Calu3 (cell line): ENCODE measurements around the gene PDHA1. TPM values are rescaled to one million over a fixed set of nuclear protein-coding genes. Genes with fewer than 3 reads are reported as not detected.
A peak's percentile ranks its signal among the peaks of the same experiment; 100 is the strongest.

Source experiments
- BruUV-seq: library from RNA; stranded (reverse); fragments of 400-500 nt; replicated peaks from 2 replicates; lab custom pipeline; 2021; lab: Mats Ljungman, UMichigan
- CTCF ChIA-PET: fragments of 300-600 bp; sonication (Branson Sonifier 250); formaldehyde crosslinking; loops from one replicate; lab custom pipeline; 2022; ENCODE audit warnings: antibody characterized with exemption; lab: Charles Lee
- DNase-seq: peaks from one replicate; pipeline ENCODE4 v3.0.0; 2022
- H3K27ac Mint-ChIP-seq: one replicate; pipeline ENCODE4 v1.8.0; 2022; ENCODE audit warnings: mixed read lengths; ENCODE audit not compliant: unreplicated experiment
- H3K27me3 Mint-ChIP-seq: one replicate; pipeline ENCODE4 v1.8.0; 2022; ENCODE audit warnings: mixed read lengths; ENCODE audit not compliant: unreplicated experiment
- H3K36me3 Mint-ChIP-seq: one replicate; pipeline ENCODE4 v1.8.0; 2022; ENCODE audit warnings: mild to moderate bottlenecking, moderate library complexity, mixed read lengths; ENCODE audit not compliant: insufficient read depth, unreplicated experiment
- H3K4me1 Mint-ChIP-seq: one replicate; pipeline ENCODE4 v1.8.0; 2022; ENCODE audit warnings: mild to moderate bottlenecking, low read depth, mixed read lengths; ENCODE audit not compliant: unreplicated experiment
- H3K4me3 Mint-ChIP-seq: one replicate; pipeline ENCODE4 v1.8.0; 2022; ENCODE audit warnings: mild to moderate bottlenecking, low read depth, moderate library complexity, mixed read lengths; ENCODE audit not compliant: unreplicated experiment
- H3K9me3 Mint-ChIP-seq: one replicate; pipeline ENCODE4 v1.8.0; 2022; ENCODE audit warnings: low read depth, mixed read lengths; ENCODE audit not compliant: unreplicated experiment
- intact Hi-C: fragments of 100-400 bp; cut with micrococcal nuclease; formaldehyde crosslinking; loops from one replicate; pipeline ENCODE4 v1.10.0; 2022; ENCODE audit not compliant: unreplicated experiment
- total RNA-seq: library from RNA; stranded (reverse); gene quantifications from 2 replicates; pipeline ENCODE4 v1.2.3, GENCODE V29; 2022
- TF ChIP-seq, protein P1 (sequence below): fragments of 200-600 bp; IDR thresholded peaks from one replicate; pipeline ENCODE4 v1.8.0; 2022; ENCODE audit warnings: antibody characterized with exemption; ENCODE audit not compliant: unreplicated experiment

Gene PDHA1
- total RNA-seq, 1 experiment from 2014 or later, result 234 TPM

DNA sequence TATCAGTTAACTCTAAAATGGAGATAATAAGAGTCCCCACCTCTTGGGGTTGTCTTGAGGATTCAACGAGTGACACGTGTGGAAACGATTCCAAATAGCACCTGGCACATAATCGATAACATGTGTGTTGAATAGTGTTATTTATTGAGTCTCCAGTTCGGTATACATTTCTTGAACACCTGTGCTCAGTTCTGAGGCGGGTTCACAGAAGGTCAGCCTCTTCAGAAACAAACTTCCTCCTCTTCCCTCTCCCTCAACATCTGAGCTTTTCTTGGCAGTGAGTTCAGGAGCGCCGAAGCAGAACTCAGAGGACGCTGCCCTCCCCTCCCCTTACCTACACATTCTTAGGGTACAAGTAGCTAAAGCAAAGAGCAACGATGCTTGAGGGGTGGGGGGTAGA is 934 bp downstream of the PDHA1 start:
- no peaks in the 10 kb centered on the region for H3K27me3 Mint-ChIP-seq
- H3K9me3 Mint-ChIP-seq, result no peaks in the 10 kb centered on the region
- CTCF ChIA-PET, result interaction anchor here (0.5 to 0.6 kb wide), 2 partner anchors 146 to 179 kb away, joined by 3 to 6 read pairs; no protein-coding TSS in a partner anchor
- peaks cover 17% of the 10 kb centered on the region for H3K4me1 Mint-ChIP-seq
- BruUV-seq, result TSS peak; percentile 43
- H3K27ac Mint-ChIP-seq, result no peak overlapping the region
- peak overlapping the region; percentile 78 for H3K4me3 Mint-ChIP-seq
- intact Hi-C loops, result no loop called here
- DNase-seq, result no peak
- TF ChIP-seq, protein P1, sequence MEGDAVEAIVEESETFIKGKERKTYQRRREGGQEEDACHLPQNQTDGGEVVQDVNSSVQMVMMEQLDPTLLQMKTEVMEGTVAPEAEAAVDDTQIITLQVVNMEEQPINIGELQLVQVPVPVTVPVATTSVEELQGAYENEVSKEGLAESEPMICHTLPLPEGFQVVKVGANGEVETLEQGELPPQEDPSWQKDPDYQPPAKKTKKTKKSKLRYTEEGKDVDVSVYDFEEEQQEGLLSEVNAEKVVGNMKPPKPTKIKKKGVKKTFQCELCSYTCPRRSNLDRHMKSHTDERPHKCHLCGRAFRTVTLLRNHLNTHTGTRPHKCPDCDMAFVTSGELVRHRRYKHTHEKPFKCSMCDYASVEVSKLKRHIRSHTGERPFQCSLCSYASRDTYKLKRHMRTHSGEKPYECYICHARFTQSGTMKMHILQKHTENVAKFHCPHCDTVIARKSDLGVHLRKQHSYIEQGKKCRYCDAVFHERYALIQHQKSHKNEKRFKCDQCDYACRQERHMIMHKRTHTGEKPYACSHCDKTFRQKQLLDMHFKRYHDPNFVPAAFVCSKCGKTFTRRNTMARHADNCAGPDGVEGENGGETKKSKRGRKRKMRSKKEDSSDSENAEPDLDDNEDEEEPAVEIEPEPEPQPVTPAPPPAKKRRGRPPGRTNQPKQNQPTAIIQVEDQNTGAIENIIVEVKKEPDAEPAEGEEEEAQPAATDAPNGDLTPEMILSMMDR, result no peak
- peaks cover 14% of the 10 kb centered on the region for H3K36me3 Mint-ChIP-seq

- BruUV-seq, result no TSS peak
- DNase-seq, result no peak
- Mint-ChIP-seq H3K27me3 (no peaks in the 10 kb centered on the region), H3K27ac (no peak overlapping the region), H3K4me3 (no peak overlapping the region), H3K4me1 (peaks cover 5% of the 10 kb centered on the region), H3K9me3 (no peaks in the 10 kb centered on the region), H3K36me3 (peaks cover 32% of the 10 kb centered on the region)
- CTCF ChIA-PET, result no interaction called here
- TF ChIP-seq, protein P1, result no peak
- intact Hi-C loops, result no loop called here
These were observed 4.2 kb downstream of the PDHA1 start for GRCh38 chrX:19347916-19348315.

DNA sequence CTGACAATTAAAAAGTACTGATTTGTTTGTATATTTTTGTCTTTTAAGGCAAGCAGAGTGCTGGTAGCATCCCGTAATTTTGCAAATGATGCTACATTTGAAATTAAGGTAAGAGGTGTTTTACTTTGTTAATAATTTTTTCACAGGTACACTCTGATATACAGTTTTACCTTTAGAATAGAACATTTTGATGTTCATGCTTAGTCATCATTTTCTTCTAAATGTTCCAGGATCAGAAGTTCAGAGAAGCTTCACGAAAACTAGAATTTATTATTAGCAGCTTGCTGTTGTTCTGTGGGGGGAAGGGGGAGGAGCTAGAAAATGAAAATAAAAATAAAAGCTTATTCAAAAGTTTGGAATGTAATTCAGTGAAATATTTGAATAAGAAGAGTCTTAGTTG is 5.5 kb downstream of the PDHA1 start:
- CTCF ChIA-PET, result no interaction called here
- TF ChIP-seq, protein P1, result no peak
- no peaks in the 10 kb centered on the region for H3K4me1 Mint-ChIP-seq
- H3K27me3 Mint-ChIP-seq, result no peaks in the 10 kb centered on the region
- H3K4me3 Mint-ChIP-seq, result no peak overlapping the region
- H3K27ac Mint-ChIP-seq, result no peak overlapping the region
- DNase-seq, result no peak
- intact Hi-C loops, result no loop called here
- no peaks in the 10 kb centered on the region for H3K9me3 Mint-ChIP-seq
- peaks cover 31% of the 10 kb centered on the region for H3K36me3 Mint-ChIP-seq
- no TSS peak for BruUV-seq

- no peak for DNase-seq
- TF ChIP-seq, protein P1, result no peak
- no peak overlapping the region for H3K27ac Mint-ChIP-seq
- no peak overlapping the region for H3K4me3 Mint-ChIP-seq
- BruUV-seq, result no TSS peak
- H3K36me3 Mint-ChIP-seq, result peaks cover 26% of the 10 kb centered on the region
- H3K27me3 Mint-ChIP-seq, result no peaks in the 10 kb centered on the region
- H3K4me1 Mint-ChIP-seq, result no peaks in the 10 kb centered on the region
- no peaks in the 10 kb centered on the region for H3K9me3 Mint-ChIP-seq
- intact Hi-C loops, result no loop called here
- CTCF ChIA-PET, result no interaction called here
These were observed 7.2 kb downstream of the PDHA1 start for GRCh38 chrX:19350941-19351384.
